Measurements from ENCODE around the gene TBCCD1. TPM values are rescaled to one million over a fixed set of nuclear protein-coding genes. Genes with fewer than 3 reads are reported as not detected.
"Not testable (repeated sequence)": the region's sequence is repeated elsewhere in the genome, so short reads cannot be mapped to it uniquely, and the experiment has no call there.

The TBCCD1 gene
- total RNA-seq, 1 donor = 19.7 TPM

DNA sequence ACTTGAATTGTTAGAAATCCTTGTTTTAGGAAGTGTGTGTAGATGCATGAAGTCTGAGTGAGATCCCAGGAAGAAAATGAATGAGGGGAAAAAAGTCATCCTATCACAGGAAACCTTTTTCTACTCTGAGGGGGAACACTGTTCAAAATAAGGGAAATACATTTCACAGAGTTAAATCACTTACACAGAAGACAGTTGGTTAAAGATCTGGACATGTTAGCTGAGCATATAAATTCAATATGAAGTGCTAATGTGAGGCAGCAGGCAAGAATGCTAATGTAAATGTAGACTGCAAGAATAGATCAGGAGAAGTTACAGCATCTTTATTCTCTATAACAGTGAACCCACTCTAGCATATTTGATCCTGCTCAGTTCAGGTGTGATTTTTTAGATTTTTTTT lies 2.6 kb downstream of the TBCCD1 start:
- DNase-seq (ENCODE audit: low read depth in 2 of 3, low spot score in 2 of 3) = no peak

DNA sequence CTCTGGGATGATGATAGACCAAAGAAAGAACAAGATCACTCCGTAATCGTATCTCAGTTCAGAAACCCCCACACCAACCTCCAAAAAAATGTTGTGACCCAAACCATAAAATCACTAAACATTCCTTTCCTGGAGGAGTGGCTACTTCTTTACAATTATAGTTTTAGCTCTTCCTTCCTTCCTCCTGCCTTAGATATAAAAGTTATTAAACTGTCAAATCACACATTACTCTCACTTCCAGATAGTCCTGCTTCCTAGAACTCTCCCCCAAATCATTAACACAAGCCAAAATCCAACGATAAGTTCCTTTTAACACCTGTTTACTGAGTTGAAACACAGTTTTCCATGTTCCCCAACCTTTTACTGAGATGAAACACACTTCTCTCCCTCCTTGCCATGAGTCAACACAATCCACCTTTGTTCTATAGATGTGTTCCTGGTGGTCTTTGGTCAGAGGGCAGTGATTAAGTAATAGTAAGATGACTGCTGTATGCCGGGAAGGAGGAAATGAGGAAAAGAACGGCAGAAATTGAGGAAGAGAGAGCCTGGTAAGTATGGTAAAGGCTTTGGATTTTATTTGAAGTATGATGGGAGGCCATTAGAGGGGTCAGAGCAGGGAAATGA lies 14.6 kb downstream of the TBCCD1 start:
- DNase-seq (ENCODE audit: low read depth in 2 of 3, low spot score in 2 of 3) = no peak

DNA sequence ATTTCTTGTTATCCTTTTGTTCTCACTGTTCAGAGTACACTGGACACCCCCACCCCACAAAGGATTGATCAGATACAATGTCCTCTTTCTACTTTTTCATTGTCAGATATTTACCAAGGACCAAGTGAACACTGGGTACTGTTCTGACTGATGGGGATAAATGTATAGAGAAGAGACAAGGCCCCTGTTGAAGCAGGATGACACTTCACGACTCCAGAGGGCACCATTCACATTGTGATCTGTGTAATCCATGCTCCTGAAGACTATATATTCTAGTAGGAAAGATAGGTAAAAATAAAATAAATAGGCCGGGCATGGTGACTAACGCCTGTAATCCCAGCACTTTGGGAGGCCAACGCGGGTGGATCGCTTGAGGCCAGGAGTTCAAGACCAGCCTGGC lies 15.8 kb downstream of the TBCCD1 start:
- no peak for DNase-seq (ENCODE audit: low read depth in 2 of 3, low spot score in 2 of 3)

DNA sequence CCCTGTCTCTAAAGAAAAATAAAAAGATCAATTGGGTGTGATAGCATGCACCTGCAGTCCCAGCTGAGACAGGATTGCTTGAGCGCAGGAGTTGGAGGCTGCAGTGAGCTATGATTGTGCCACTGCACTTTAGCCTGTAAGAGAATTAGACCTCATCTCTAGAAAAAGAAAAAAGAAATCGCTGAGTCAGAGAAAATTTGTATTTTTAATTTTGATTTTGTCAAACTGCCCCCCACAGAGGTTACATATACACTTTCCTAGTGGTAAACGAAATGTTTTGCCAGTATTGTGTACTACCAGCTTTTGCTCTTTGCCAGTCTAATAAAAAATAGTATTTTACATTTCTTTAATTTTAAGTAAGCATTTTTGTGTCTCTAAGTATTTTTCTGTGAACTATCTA lies 17.6 kb downstream of the TBCCD1 start:
- no peak for DNase-seq (ENCODE audit: low read depth in 2 of 3, low spot score in 2 of 3)

DNA sequence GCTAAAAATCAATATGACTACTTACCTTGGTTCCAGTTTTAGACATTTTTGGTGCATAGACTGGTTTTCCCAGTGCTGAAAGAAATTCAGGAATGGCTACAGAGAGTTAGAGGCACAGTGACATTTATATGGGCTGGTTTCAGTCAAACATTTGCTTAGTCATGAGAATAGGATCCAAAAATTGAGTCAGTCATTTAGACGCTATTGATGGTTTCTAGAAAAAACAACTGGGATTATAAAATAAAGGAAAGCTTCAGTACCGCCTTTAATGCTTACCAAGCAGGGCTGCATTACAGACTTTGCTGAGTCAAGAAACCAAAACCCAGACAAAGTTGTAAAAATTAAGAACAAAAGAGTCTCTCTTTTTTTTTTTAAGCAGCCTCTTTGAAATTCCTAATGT lies 22.9 kb downstream of the TBCCD1 start, which contains the start of gene CRYGS:
Gene CRYGS, minus strand, starts transcription at position 100 of the 400 bp plus-strand sequence. Its CDS starts 54 bp downstream, at position 46.
- no peak for DNase-seq (ENCODE audit: low read depth in 2 of 3, low spot score in 2 of 3)

DNA sequence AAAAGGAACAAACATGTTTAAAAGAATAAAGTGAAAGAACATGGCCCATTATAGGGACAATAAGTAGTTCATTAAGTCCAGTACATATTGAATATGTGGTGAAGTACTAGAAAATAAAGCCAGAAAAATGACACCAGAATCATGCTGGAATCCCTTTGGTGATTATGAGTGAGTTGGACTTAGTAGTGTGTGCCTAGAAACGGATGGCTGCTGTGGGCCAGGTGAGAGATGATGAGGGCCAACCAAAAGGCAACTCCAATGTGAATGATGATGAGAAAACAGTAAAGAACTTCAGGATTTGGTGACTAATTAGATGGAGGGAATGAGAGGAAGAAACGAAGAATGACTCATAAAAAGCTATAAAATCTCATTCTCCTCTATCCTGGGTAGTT lies 26.3 kb downstream of the TBCCD1 start:
- DNase-seq (ENCODE audit: low read depth in 2 of 3, low spot score in 2 of 3) = no peak

DNA sequence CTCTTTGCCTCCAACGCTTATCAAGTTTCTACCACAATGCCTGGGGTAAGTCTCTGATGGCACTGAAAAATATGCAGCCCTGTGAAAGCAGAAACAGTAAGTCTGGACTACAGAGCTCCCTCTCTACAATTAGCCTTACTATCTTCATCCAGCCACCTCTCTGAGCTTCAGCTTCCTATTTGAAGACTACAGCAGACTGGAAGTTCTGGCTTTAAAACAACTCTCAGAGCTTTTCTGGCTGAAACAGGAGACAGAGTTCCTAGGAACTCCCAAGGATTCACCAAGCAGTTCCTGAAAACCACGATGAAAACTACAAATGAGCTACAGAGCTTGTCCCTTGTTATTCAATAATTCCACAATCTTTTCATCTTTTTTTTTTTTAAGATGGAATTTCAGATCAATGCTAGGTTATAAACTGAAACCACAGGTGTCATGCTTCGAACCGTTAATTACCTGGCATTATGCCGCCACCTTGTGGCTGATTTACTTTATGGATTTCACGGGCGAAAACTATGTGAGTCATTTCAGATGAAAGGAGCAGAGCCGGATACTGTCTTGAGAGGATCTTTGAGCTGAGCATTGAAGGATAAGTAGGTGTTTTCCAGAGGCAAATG lies 26.8 kb downstream of the TBCCD1 start:
- peak; percentile 71 to 92 (median 81) for DNase-seq (ENCODE audit: low read depth in 2 of 3, low spot score in 2 of 3)

DNA sequence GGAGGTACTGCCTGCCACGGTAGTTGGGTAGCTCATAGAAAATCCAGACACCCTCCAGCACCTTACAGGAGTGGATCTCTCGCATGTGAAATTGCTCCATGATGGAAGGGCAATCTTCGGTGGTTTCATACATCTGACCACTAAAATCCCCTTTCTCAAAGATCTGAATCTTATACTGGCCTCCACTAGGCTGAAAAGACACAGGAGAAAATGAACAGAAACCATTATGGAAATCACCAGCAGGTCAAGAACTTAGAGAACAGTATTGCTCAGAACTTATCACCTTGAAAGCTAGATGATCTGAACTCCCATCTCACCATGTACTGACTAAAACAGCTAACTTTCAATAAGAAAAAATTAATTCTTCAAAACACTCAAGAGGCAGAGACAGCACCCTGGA lies 28.4 kb downstream of the TBCCD1 start:
- no peak for DNase-seq (ENCODE audit: low read depth in 2 of 3, low spot score in 2 of 3)

DNA sequence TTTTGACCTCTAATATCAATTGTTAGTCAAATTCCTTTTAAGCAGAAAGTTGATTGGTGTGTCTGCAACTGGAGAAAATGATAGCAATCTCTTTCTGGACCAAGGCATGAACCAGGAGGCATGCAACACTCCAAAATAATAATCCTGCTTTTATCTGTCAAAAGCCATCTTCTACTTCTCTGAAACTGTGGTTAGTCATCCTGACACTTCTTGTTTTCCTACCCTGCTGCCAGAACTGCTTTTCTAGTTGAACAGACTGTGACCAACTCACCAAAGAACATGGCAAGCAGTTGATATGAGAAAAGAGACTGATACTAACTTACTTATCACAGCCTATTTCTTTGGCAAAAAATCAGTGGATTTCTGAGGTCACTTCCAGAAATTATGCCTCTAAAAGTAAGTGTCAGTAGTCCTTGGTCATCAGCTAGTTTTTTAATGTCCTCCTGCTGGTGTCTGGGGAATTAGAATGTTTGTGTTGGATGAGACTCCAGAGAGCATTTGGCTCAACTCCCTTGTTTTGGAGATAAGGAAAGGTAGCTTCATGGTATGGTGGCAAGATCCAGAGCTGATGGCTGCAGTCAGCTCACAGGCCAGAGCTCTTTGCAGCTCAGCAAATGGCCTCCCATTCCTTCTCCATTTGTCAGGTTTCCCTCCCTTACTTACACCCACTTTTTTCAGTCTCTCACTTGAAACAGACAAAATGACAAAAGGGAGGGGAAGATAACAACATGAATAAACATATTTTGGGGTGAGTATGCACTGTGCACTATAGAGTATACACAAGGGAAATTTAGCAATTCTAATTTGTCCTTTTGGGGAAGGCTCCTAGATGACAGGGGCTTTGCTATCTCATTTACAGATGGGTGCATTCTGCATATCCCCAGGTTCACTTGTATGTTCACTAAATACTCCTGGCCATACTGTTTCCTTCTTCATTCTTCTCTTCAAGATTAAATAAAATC lies 30.0 kb downstream of the TBCCD1 start:
- no peak for DNase-seq (ENCODE audit: low read depth in 2 of 3, low spot score in 2 of 3)

DNA sequence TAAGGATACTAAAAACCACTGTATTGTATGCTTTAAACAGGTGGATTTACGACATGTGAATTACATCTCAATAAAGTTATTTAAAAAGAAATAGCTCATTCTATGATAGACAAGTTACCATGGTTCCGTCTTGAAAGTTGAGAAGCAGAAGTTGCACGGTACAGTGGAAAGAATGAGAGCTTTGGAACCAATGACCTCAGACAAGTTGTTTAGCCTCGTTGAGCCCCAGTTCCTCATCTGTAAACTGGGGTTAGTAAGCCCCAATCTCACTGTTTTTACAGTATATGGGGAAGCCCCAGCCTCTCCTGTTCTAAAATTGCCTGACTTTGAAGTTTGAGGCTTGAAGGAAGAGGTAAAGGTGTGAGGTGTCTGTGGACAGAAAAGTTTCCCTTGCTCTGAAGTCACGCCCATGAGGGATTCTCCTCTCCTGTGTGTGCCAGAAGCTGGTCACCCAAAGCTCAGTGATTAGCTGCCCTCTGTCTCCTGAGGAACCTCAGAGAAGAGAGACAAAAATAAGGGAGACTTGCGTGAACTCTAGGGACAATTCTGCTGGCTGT lies 32.9 kb downstream of the TBCCD1 start:
- peak in 2 of 3 donors; percentile 61 to 86 for DNase-seq (ENCODE audit: low read depth in 2 of 3, low spot score in 2 of 3)

DNA sequence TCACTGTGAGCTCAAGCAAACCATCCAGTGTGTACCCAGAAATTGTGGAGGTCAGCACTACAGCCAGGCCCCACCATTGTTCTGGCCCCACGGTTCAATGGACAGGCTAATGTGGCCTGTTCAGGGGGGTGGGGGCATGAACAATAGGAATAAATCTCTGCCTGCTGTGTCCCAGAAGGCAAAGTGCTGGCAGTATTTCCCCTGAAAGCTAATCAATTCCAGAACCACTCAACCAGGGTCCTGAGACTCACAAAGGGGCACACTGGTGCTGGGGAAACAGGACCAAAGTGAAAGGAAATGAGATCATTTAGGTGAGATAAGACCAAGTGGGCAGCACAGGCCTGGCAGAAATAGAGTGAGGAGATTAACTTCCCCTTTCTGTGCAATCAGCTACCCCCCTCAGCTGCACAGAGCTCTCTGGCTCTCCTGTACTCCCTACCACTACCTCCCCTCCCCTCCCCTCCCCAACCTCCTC lies 34.5 kb downstream of the TBCCD1 start:
- peak in 2 of 3 donors; percentile 67 to 86 for DNase-seq (ENCODE audit: low read depth in 2 of 3, low spot score in 2 of 3)

DNA sequence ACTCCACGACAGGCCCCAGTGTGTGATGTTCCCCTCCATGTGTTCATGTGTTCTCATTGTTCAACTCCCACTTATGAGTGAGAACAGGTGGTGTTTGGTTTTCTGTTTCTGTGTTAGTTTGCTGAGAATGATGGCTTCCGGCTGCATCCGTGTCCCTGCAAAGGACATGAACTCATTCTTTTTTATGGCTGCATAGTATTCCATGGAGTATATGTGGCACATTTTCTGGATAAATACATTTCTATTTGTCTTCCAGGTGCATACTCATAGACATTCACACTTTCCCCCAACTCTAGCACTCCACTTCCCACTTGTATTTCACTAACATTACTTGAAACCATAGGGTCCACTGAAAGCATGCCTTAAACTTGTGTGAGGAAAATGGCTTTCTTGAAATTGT lies 35.4 kb downstream of the TBCCD1 start:
- not testable (repeated sequence) for DNase-seq (ENCODE audit: low read depth in 2 of 3, low spot score in 2 of 3)

DNA sequence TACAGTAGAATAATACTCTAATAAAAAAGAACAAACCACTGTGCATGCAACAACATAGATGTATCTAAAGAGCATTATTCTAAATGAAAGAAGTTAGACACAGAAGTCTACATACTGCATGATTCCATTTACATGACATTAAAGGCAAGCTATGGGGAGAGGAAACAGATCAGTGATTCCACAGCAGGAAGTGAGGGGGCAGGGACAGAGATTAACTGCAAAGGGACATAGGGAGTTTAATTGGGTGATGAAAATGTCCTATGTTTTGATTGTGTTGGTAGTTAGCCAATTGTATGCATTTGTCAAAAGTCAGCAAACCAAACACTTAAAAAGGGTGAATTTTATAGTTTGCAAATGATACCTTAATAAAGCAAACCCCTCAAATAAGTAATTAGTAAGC lies 36.7 kb downstream of the TBCCD1 start:
- no peak for DNase-seq (ENCODE audit: low read depth in 2 of 3, low spot score in 2 of 3)

DNA sequence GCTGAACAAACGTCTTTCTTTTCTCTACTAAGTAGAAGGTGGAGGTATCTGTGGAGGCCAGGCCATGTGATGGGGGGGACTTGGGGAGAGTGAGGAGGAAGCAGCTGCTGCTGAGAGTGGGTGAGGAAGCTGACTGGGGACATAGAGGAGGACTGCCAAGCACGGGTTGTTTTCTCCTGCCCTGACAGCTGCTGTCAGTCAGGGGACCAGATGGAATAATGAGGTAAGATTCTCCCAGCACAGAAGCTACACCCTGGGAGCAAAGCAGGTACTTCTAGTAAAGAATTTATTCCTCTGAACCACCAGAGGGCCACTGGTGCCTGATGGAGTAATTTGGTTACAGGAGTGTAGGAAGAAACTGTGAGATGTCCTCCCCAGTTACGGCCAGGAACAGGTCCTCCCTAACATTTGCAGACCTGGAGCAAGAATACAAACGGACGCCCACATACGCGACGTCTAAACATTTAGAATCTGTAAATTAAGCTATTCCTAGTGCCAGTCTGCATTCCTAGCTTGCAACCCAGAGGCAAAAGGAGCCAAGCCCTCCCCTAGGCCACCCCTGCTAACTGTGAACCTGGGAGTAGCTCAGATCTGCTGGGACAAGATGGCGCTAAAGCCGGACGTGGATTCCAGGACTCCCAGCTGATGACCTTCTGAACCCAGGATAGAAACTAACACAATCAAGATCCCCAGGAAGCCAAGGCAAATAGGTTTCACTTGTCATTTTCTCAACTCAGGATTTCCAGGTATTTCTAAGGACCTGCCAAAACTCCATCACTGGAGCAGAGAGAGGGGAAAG lies 37.7 kb downstream of the TBCCD1 start:
- DNase-seq (ENCODE audit: low read depth in 2 of 3, low spot score in 2 of 3) = peak in 2 of 3 donors; percentile 85 to 98

DNA sequence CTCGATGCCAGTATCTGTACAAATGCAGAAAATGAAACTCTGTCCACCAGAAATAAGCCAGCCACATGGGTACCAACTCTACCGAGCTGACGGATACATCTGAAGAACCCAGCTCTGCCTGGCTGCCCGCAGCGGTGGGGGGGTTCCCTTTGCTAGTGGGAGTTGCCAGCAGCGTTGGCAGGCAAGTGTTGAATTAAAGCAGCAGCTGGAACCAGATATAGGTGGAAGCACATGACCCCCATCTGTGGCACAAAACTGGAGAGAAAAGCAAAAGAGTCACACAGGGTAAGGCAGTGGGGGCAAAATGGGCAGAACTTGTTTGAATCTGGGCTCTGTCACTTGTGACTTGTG lies 40.9 kb downstream of the TBCCD1 start:
- DNase-seq (ENCODE audit: low read depth in 2 of 3, low spot score in 2 of 3) = peak in 1 of 3 donors; percentile 59

DNA sequence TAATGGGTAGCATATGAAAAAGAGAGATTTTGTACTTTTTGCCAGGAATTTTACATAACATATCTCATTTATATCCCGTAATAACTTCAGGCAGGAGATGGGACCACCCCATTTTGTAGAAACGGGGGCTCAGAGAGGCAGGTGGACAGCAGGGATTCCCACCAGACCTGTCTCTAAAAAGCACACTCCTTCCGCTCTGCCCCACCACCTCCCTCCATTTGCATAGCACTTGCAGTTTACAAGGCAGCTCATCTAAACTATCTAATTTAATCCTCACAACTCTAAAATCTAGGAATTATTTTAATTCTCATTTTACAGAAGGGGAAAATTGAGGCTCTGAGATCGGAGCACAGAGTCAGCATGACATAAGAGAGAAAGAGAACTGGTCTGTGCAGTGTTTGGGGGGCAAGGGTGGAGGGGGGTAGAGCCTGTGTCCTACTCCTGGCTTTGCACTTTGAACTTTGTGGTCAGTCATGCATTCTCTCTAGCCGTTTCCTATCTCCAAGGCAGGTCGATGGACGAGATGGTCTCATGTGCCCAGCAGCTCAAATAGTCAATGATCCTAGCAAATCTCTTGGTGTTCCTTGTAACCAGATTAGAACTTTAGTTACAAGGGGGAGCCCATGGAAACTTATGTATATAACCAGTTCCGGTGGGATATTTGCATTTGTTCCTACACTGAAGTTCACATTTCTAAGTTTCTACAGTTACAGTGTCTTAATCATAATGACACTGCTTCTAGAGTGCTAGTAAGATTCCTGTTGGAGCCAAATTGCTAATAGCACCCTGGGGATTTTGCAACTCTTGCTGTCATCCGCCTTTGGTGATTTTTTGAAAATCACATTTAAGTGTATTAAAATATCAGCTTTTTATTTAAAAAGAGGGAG lies 41.5 kb downstream of the TBCCD1 start:
- DNase-seq (ENCODE audit: low read depth in 2 of 3, low spot score in 2 of 3) = no peak

DNA sequence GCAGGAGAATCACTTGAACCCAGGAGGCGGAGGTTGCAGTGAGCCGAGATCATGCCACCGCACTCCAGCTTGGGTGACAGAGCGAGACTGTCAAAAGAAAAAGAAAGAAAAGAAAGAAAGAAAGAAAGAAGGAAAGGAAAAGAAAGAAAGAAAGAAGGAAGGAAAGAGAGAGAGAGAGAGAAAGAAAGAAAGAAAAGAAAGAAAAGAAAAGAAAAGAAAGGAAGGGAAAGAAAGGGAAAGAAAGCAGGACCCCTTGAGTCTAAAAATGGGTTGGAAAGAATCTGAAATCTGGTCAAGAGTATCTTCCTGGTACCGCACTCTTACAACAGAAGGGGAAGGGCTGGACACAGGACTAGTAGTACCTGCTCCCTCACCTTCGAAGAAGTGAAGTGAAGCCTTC lies 42.5 kb downstream of the TBCCD1 start:
- no peak for DNase-seq (ENCODE audit: low read depth in 2 of 3, low spot score in 2 of 3)

DNA sequence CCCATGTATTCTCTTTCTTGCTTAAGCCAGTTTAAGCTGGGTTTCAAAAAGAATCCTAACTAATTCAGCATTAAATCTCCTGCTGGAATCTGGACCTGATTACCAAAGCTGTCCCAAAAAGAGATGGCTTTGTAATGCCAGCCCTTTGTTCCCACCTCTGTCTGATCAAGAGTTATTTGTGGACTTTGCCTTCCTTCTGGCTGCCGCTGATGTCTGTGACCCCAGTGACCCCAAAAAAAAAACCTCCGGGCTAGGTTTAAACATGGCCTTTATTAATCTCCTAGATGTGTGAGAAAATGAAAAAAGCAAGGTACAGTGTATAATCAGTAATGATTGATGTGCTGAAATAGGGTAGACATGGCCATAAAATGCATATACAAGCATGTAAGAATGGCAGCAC lies 43.7 kb downstream of the TBCCD1 start:
- no peak for DNase-seq (ENCODE audit: low read depth in 2 of 3, low spot score in 2 of 3)

DNA sequence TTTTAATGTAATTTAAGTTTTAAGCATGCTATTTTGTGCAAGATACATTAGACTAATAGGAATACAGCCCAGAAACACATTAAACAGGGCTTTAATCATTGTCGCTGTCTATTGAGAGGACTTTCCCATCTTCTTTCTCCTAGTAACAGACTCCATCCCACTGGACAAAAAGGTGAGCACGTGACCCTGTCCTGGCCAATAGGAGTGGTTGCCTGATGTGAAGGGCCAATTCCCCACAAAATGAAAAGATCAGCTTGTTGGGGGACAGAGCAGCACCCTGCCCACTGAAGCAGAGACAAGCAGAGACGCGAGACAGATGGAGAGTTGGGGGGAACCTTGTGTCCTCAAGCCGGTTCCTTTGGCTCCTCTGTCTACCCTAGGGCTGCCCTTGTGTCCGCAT lies 44.1 kb downstream of the TBCCD1 start:
- DNase-seq (ENCODE audit: low read depth in 2 of 3, low spot score in 2 of 3) = no peak
